Trophoblast cell (in vitro differentiated cells and primary cell): ENCODE results near the gene MIER2.
"Not testable (repeated sequence)": the region's sequence is repeated elsewhere in the genome, so short reads cannot be mapped to it uniquely, and the experiment has no call there.

Experiments
- DNase-seq, 2 donors: peaks; one replicate each; pipeline ENCODE4 v3.0.0-alpha.2; 2016
- H2AFZ ChIP-seq: 2 replicates; pipeline ENCODE4 v1.6.1; 2013; ENCODE audit warnings: low read length, moderate library complexity, mild to moderate bottlenecking; ENCODE audit not compliant: insufficient read depth, poor library complexity
- H2AK5ac ChIP-seq: 2 replicates; pipeline ENCODE4 v1.6.1; 2013; ENCODE audit warnings: mild to moderate bottlenecking, low read length
- H2BK120ac ChIP-seq: 2 replicates; pipeline ENCODE4 v1.6.1; 2013; ENCODE audit warnings: low read length, mild to moderate bottlenecking, moderate library complexity; ENCODE audit not compliant: insufficient read depth, poor library complexity
- H2BK12ac ChIP-seq: 2 replicates; pipeline ENCODE4 v1.6.1; 2013; ENCODE audit warnings: mild to moderate bottlenecking, low read length, moderate library complexity
- H2BK5ac ChIP-seq: 2 replicates; pipeline ENCODE4 v1.6.1; 2013; ENCODE audit warnings: low read length, low read depth, moderate library complexity, mild to moderate bottlenecking; ENCODE audit not compliant: poor library complexity
- H3K14ac ChIP-seq: 2 replicates; pipeline ENCODE4 v1.6.1; 2013; ENCODE audit warnings: mild to moderate bottlenecking, low read length
- H3K18ac ChIP-seq: 2 replicates; pipeline ENCODE4 v1.6.1; 2013; ENCODE audit warnings: mild to moderate bottlenecking, low read length
- H3K23ac ChIP-seq: 2 replicates; pipeline ENCODE4 v1.6.1; 2013; ENCODE audit warnings: low read length
- H3K27ac ChIP-seq: 2 replicates; pipeline ENCODE4 v1.5.1; 2013; ENCODE audit warnings: low read depth, mild to moderate bottlenecking, inconsistent platforms, low read length, moderate library complexity
- H3K27me3 ChIP-seq: 2 replicates; pipeline ENCODE4 v1.6.1; 2013; ENCODE audit warnings: inconsistent platforms, mild to moderate bottlenecking, low read length, moderate library complexity; ENCODE audit not compliant: insufficient read depth
- H3K36me3 ChIP-seq, 2 experiments: 1 replicate in 1 of 2; 2 replicates in 1 of 2; pipeline ENCODE4 v1.6.1; 2013; ENCODE audit warnings: low read length in 2 of 2, mild to moderate bottlenecking in 2 of 2, moderate library complexity in 1 of 2; ENCODE audit not compliant: insufficient read depth in 2 of 2, control insufficient read depth in 1 of 2
- H3K4ac ChIP-seq: 2 replicates; pipeline ENCODE4 v1.6.1; 2013; ENCODE audit warnings: low read depth, mild to moderate bottlenecking, low read length, moderate library complexity
- H3K4me1 ChIP-seq, 2 experiments: 1 replicate in 1 of 2; 2 replicates in 1 of 2; pipeline ENCODE4 v1.6.1; 2013; ENCODE audit warnings: low read length in 2 of 2, mild to moderate bottlenecking in 2 of 2, moderate library complexity in 1 of 2; ENCODE audit not compliant: insufficient read depth in 2 of 2, control insufficient read depth in 1 of 2
- H3K4me2 ChIP-seq: 2 replicates; pipeline ENCODE4 v1.6.1; 2013; ENCODE audit warnings: inconsistent platforms, mild to moderate bottlenecking, low read length, moderate library complexity
- H3K4me3 ChIP-seq: 2 replicates; pipeline ENCODE4 v1.5.1; 2013; ENCODE audit warnings: mild to moderate bottlenecking, low read depth, low read length, inconsistent platforms
- H3K79me1 ChIP-seq: one replicate; pipeline ENCODE4 v1.6.1; 2013; ENCODE audit warnings: low read length
- H3K79me2 ChIP-seq: 2 replicates; pipeline ENCODE4 v1.6.1; 2013; ENCODE audit warnings: low read length, mild to moderate bottlenecking; ENCODE audit not compliant: control insufficient read depth, insufficient read depth, poor library complexity
- H3K9ac ChIP-seq: 2 replicates; pipeline ENCODE4 v1.6.1; 2013; ENCODE audit warnings: mild to moderate bottlenecking, low read length
- H3K9me3 ChIP-seq: 2 replicates; pipeline ENCODE4 v1.6.1; 2013; ENCODE audit warnings: low read depth, mild to moderate bottlenecking, control low read depth, inconsistent platforms, low read length; ENCODE audit not compliant: insufficient read depth
- H4K12ac ChIP-seq: 2 replicates; pipeline ENCODE4 v1.6.1; 2013; ENCODE audit warnings: low read depth, mild to moderate bottlenecking, low read length, moderate library complexity
- H4K8ac ChIP-seq: 2 replicates; pipeline ENCODE4 v1.6.1; 2013; ENCODE audit warnings: low read depth, mild to moderate bottlenecking, low read length, moderate library complexity
- H4K91ac ChIP-seq: one replicate; pipeline ENCODE4 v1.6.1; 2013; ENCODE audit warnings: low read depth, mild to moderate bottlenecking, low read length, moderate library complexity
- WGBS: extraction: QIAGEN DNeasy Blood & Tissue Kit; methylation state at CpG from one replicate; pipeline ENCODE4 v1.1.7; 2013; ENCODE audit warnings: missing lambda C conversion rate; ENCODE audit not compliant: insufficient read length, insufficient coverage; ENCODE audit errors: extremely low coverage; 5-methylcytosine and 5-hydroxymethylcytosine counted together

The MIER2 gene

DNA sequence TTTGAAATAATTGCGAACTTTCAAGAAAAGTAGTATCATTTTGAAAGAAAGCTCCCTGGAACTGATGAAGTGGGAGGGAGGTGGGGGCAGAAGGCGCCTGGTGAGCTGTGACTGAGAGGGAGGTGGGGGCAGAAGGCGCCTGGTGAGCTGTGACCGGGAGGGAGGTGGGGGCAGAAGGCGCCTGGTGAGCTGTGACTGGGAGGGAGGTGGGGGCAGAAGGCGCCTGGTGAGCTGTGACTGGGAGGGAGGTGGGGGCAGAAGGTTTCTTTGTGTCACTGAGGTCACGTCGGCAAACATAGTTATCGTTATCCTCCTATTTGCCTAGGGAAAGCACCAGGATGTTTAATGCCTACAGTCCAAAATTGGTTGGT, 40.2 kb upstream of the MIER2 start:
- Histone ChIP-seq H4K12ac (no peak overlapping the region), H2AK5ac (no peak overlapping the region), H3K9ac (no peak overlapping the region), H3K4me2 (no peak overlapping the region), H3K14ac (no peak overlapping the region), H2BK120ac (no peak overlapping the region), H3K18ac (no peak overlapping the region), H2BK5ac (no peak overlapping the region), H3K27ac (no peak overlapping the region), H3K79me2 (no peaks in the 10 kb centered on the region), H4K8ac (no peak overlapping the region), H4K91ac (no peak overlapping the region), H3K27me3 (no peaks in the 10 kb centered on the region), H3K4ac (no peak overlapping the region), H3K23ac (no peak overlapping the region), H3K36me3 (no peaks in the 10 kb centered on the region), H3K9me3 (no peaks in the 10 kb centered on the region), H3K79me1 (no peaks in the 10 kb centered on the region), H2BK12ac (no peak overlapping the region), H3K4me3 (no peak overlapping the region), H2AFZ (no peak overlapping the region), H3K4me1 (no peaks in the 10 kb centered on the region)
- no CpG with 5 or more reads among the region's 9 CpGs for WGBS
- no peak for DNase-seq

DNA sequence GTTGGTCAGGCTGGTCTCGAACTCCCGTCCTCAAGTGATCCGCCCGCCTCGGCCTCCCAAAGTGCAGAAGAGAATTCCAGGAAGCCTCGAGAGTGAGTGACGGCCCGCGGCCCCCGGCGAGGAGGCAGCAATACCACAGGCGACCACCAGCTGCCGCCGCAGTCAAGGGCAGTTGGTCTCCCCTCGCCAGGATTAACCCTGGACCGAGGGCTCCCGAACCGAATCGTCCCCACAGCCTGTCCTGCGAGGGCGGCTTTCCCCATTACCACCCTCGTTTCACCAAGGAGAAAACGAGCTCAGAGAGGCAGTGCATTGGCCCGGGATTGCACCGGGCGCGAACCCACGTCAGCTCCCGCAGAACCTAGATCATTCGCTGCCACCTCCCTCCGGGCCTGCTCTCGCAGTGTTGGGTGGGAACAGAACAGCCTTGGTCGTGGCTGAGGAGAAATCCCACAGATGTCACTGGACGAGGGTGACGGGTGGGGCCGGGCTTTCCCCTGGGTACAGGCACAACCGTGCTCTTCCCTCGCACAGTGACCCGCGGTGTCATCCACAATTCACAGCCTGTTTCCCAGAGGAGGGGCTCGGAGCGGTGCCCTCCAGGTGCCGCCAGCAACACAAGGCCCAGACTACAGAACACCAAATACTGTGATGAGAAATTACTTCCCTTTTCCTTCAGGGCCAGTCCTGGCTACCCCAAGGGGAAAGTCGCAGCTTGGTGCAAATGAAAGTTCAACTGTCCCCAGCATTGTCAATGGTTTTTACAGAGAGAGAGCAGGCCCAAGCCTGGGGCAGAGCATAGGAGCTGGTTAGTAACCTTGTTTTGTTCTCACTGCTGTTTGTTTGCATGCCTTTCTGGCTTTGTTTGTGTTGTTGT, 39.6 kb upstream of the MIER2 start:
- Histone ChIP-seq H3K79me2 (no peaks in the 10 kb centered on the region), H4K8ac (no peak overlapping the region), H4K91ac (no peak overlapping the region), H3K23ac (no peak overlapping the region), H2AFZ (no peak overlapping the region), H2BK12ac (no peak overlapping the region), H3K27ac (no peak overlapping the region), H2BK120ac (no peak overlapping the region), H3K14ac (no peak overlapping the region), H3K79me1 (no peaks in the 10 kb centered on the region), H4K12ac (no peak overlapping the region), H3K4me1 (no peaks in the 10 kb centered on the region), H3K36me3 (no peaks in the 10 kb centered on the region), H3K18ac (no peak overlapping the region), H2AK5ac (no peak overlapping the region), H3K9me3 (no peaks in the 10 kb centered on the region), H3K4ac (no peak overlapping the region), H3K27me3 (no peaks in the 10 kb centered on the region), H3K9ac (no peak overlapping the region), H3K4me2 (no peak overlapping the region), H3K4me3 (no peak overlapping the region), H2BK5ac (no peak overlapping the region)
- no CpG with 5 or more reads among the region's 44 CpGs for WGBS
- DNase-seq: no peak

DNA sequence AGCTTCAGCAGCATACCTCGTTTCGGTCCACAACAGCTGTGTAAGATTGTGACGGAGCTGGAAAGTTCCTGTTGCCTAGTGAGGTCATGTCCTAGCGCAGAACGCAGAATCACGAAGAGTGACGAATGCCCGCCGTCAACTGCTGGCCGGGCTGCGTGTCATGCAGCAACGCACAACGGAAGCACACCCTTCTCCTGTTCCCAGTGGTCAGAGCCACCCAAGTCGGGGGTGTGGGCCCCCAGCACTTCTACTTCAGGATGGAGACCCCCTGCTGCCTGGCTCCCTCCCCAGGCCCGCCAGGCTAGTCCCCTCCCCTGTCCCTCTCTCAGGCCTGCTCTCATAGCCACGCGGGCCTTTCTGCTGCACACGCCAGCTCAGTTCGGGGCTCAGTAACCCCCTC, 38.4 kb upstream of the MIER2 start:
- no CpG with 5 or more reads among the region's 19 CpGs for WGBS
- no peaks in the 10 kb centered on the region for H3K27me3 ChIP-seq
- H2BK5ac ChIP-seq: no peak overlapping the region
- no peak overlapping the region for H4K8ac ChIP-seq
- no peak overlapping the region for H3K23ac ChIP-seq
- H3K4ac ChIP-seq: no peak overlapping the region
- no peak overlapping the region for H2AK5ac ChIP-seq
- H3K27ac ChIP-seq: no peak overlapping the region
- no peaks in the 10 kb centered on the region for H3K4me1 ChIP-seq
- no peak overlapping the region for H4K12ac ChIP-seq
- H2BK12ac ChIP-seq: no peak overlapping the region
- H3K9me3 ChIP-seq: no peaks in the 10 kb centered on the region
- no peak overlapping the region for H2BK120ac ChIP-seq
- no peaks in the 10 kb centered on the region for H3K36me3 ChIP-seq
- H3K14ac ChIP-seq: no peak overlapping the region
- H2AFZ ChIP-seq: no peak overlapping the region
- no peak overlapping the region for H3K4me3 ChIP-seq
- no peak for DNase-seq
- H3K9ac ChIP-seq: no peak overlapping the region
- H3K79me1 ChIP-seq: no peaks in the 10 kb centered on the region
- no peak overlapping the region for H4K91ac ChIP-seq
- H3K79me2 ChIP-seq: no peaks in the 10 kb centered on the region
- H3K18ac ChIP-seq: no peak overlapping the region
- no peak overlapping the region for H3K4me2 ChIP-seq

DNA sequence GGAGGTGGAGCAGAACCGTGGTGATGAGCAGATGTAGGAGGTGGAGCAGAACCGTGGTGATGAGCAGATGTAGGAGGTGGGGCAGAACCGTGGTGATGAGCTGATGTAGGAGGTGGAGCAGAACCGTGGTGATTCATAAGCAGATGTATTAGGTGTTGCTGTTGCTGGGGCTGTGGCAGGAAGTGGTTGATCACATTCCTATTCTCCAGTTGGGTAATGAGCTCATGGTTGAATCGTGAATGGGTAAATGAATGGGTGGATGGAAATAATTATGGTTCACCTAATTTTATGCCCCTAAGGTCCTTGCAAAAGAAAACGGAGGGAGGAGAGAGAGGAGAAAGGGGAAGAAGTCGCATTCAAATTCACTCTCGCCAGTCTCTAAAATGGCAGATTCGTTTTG, 38.0 kb upstream of the MIER2 start:
- not testable (repeated sequence) for H4K12ac ChIP-seq, H3K79me2 ChIP-seq, H2AK5ac ChIP-seq, H4K91ac ChIP-seq, H3K27me3 ChIP-seq, DNase-seq, H2BK12ac ChIP-seq, H3K23ac ChIP-seq, H3K36me3 ChIP-seq, H3K18ac ChIP-seq, H3K14ac ChIP-seq, H3K4me1 ChIP-seq, H3K4me3 ChIP-seq, H3K27ac ChIP-seq, H2AFZ ChIP-seq, H4K8ac ChIP-seq, H3K9ac ChIP-seq, H2BK5ac ChIP-seq, H3K9me3 ChIP-seq, H3K4me2 ChIP-seq, H2BK120ac ChIP-seq, H3K4ac ChIP-seq, H3K79me1 ChIP-seq
- no CpG with 5 or more reads among the region's 9 CpGs for WGBS
